Peyer's patch (tissue), 4 donors: ENCODE measurements around the gene TPPP3. TPM values are rescaled to one million over a fixed set of nuclear protein-coding genes. Genes with fewer than 3 reads are reported as not detected.

Experiments used
- small RNA-seq, 2 donors: library from RNA; depleted of rRNA; stranded (forward); fragments of <200 nt; gene quantifications; one replicate each; pipeline ENCODE3, GENCODE V24; 2016
- total RNA-seq, 4 donors: library from RNA; depleted of rRNA; stranded (reverse); fragments of >200 nt; gene quantifications; one replicate each; pipeline ENCODE4 v1.1.0, GENCODE V29; 2016

TPPP3 gene
- total RNA-seq, 4 donors from 2014 or later: 6.6 to 33.3 (median 16.6) TPM

Small RNA genes lying within 50 kb of the gene (small RNA-seq; reads per million reads assigned to genes)
- gene RNU1-123P: 0 reads per million in 2 donors

Other genes with a start within 250 kb of the TPPP3 start
- gene B3GNT9, start 242.5 kb downstream of the TPPP3 start, total RNA-seq: 1 to 10 TPM; 2.5 to 4.0 (median 3.5) TPM
- 10 to 100 TPM; 23.5 to 52.0 (median 32.0) TPM for gene TRADD, start 233.6 kb downstream of the TPPP3 start, total RNA-seq
- 10 to 100 TPM; 19.6 to 57.1 (median 35.1) TPM for gene FBXL8, start 233.5 kb downstream of the TPPP3 start, total RNA-seq
- gene HSF4, start 228.8 kb downstream of the TPPP3 start, total RNA-seq: 100 to 1,000 TPM in 1 of 4 donors, 10 to 100 TPM in 3; 15.6 to 140 (median 69.8) TPM
- 10 to 100 TPM; 24.4 to 65.2 (median 34.1) TPM for gene NOL3, start 223.0 kb downstream of the TPPP3 start, total RNA-seq
- 10 to 100 TPM; 20.8 to 57.8 (median 42.3) TPM for gene MATCAP1, start 209.5 kb downstream of the TPPP3 start, total RNA-seq
- 10 to 100 TPM in 1 of 4 donors, 1 to 10 TPM in 3; 1.2 to 10.9 (median 4.7) TPM for gene EXOC3L1, start 203.4 kb downstream of the TPPP3 start, total RNA-seq
- gene E2F4, start 201.3 kb downstream of the TPPP3 start, total RNA-seq: 100 to 1,000 TPM; 122 to 182 (median 144) TPM
- gene ELMO3, start 194.4 kb downstream of the TPPP3 start, total RNA-seq: 100 to 1,000 TPM in 1 of 4 donors, 10 to 100 TPM in 3; 25.6 to 119 (median 82.2) TPM
- 10 to 100 TPM; 23.9 to 40.3 (median 33.3) TPM for gene TMEM208, start 166.4 kb downstream of the TPPP3 start, total RNA-seq
- gene FHOD1, start 146.0 kb downstream of the TPPP3 start, total RNA-seq: 10 to 100 TPM; 13.3 to 64.4 (median 38.8) TPM
- 1 to 10 TPM; 1.2 to 2.2 (median 1.8) TPM for gene SLC9A5, start 144.5 kb downstream of the TPPP3 start, total RNA-seq
- gene PLEKHG4, start 114.0 kb downstream of the TPPP3 start, total RNA-seq: 10 to 100 TPM; 12.3 to 16.5 (median 14.0) TPM
- not detected for gene KCTD19, start 66.8 kb downstream of the TPPP3 start, total RNA-seq
- 1 to 10 TPM in 1 of 4 donors, not detected in 3; 5.1 TPM for gene LRRC36, start 66.7 kb downstream of the TPPP3 start, total RNA-seq
- 10 to 100 TPM in 1 of 4 donors, 1 to 10 TPM in 3; 3.5 to 14.5 (median 6.3) TPM for gene ZDHHC1, start 23.0 kb upstream of the TPPP3 start, total RNA-seq
- gene HSD11B2, start 37.6 kb upstream of the TPPP3 start, total RNA-seq: 100 to 1,000 TPM; 116 to 688 (median 499) TPM
- gene ATP6V0D1, start 87.7 kb upstream of the TPPP3 start, total RNA-seq: 100 to 1,000 TPM; 131 to 223 (median 202) TPM
- gene AGRP, start 90.0 kb upstream of the TPPP3 start, total RNA-seq: not detected
- gene RIPOR1, start 135.3 kb upstream of the TPPP3 start, total RNA-seq: 10 to 100 TPM; 10.5 to 70.1 (median 42.5) TPM
- 10 to 100 TPM; 35.3 to 59.4 (median 42.7) TPM for gene CTCF, start 169.0 kb upstream of the TPPP3 start, total RNA-seq